Endothelial cell of umbilical vein (primary cell): Measurements from ENCODE around the gene PPIH.
"Not testable (repeated sequence)": the region's sequence is repeated elsewhere in the genome, so short reads cannot be mapped to it uniquely, and the experiment has no call there.

Experiments used
- POLR2A ChIP-seq: IDR thresholded peaks from 2 replicates; pipeline ENCODE4 v1.6.1; 2012; ENCODE audit warnings: low read depth, mild to moderate bottlenecking, control low read depth, low read length
- POLR2AphosphoS5 ChIP-seq: IDR thresholded peaks from 2 replicates; pipeline ENCODE4 v1.6.1; 2012; ENCODE audit warnings: low read depth, mild to moderate bottlenecking, control low read depth, low read length, moderate library complexity; ENCODE audit not compliant: insufficient read depth
- TF ChIP-seq, protein P1 (sequence below), 2 donors: IDR thresholded peaks; 1 replicate in 1 of 2; 2 replicates in 1 of 2; pipeline ENCODE4 v1.5.1; 2011; ENCODE audit warnings: low read length in 2 of 2, mild to moderate bottlenecking in 2 of 2, moderate library complexity in 2 of 2, control low read depth in 1 of 2, inconsistent platforms in 1 of 2, low read depth in 1 of 2; ENCODE audit not compliant: insufficient read depth in 1 of 2; ENCODE audit errors: extremely low read depth in 1 of 2

- TF ChIP-seq, protein P1, sequence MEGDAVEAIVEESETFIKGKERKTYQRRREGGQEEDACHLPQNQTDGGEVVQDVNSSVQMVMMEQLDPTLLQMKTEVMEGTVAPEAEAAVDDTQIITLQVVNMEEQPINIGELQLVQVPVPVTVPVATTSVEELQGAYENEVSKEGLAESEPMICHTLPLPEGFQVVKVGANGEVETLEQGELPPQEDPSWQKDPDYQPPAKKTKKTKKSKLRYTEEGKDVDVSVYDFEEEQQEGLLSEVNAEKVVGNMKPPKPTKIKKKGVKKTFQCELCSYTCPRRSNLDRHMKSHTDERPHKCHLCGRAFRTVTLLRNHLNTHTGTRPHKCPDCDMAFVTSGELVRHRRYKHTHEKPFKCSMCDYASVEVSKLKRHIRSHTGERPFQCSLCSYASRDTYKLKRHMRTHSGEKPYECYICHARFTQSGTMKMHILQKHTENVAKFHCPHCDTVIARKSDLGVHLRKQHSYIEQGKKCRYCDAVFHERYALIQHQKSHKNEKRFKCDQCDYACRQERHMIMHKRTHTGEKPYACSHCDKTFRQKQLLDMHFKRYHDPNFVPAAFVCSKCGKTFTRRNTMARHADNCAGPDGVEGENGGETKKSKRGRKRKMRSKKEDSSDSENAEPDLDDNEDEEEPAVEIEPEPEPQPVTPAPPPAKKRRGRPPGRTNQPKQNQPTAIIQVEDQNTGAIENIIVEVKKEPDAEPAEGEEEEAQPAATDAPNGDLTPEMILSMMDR (IDR thresholded peaks at IDR 0.05; ENCODE audit: extremely low read depth in 1 of 2, insufficient read depth in 1 of 2, low read depth in 1 of 2, low read length in 2 of 2) = not testable (repeated sequence)
- TF ChIP-seq POLR2A, POLR2AphosphoS5: not testable (repeated sequence)
Observed at GRCh38 chr1:42627205-42627604, 31.0 kb upstream of the PPIH start.
